ENCODE data around the gene MLLT10.

Gene MLLT10

DNA sequence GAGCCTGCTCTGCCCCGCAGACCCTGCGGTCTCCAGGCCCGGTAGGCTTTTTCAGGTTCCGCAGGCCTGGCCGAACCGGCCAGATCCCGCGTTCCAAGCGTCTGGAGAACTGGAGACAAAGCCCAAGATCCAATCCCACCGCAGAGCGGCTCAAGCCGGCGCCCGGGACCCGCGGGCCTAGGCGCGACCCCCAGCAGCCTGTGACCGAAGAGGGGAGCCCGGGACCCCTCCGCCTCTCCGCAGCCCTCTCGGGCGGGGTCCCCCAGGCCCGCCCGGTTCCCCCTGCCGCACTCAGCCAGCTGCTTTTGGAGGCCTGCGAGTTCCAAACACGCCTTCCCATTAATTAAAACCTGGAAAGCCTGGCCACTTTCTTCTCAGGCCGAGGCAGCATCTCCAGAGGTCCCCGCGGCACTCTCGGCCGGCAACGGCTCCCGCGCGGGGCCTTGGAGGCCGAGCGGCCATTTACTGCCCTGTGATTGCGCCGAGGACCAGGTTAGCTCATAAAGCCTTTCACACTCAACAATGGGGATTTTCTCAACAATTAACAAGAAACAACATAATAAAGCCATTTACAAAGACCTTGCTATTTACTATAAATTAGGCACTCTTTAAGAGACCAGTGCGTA lies 25.2 kb upstream of the MLLT10 start:
- no peak for DNase-seq (ENCODE audit: low read depth in 2 of 2)
- TF ChIP-seq CTCF (IDR thresholded peaks at IDR 0.05; ENCODE audit: low read depth, low read length): no peak
- H3K4me3 ChIP-seq (replicated peaks in 1 of 2; ENCODE audit: low read depth in 2 of 2, low read length in 2 of 2): no peak overlapping the region

DNA sequence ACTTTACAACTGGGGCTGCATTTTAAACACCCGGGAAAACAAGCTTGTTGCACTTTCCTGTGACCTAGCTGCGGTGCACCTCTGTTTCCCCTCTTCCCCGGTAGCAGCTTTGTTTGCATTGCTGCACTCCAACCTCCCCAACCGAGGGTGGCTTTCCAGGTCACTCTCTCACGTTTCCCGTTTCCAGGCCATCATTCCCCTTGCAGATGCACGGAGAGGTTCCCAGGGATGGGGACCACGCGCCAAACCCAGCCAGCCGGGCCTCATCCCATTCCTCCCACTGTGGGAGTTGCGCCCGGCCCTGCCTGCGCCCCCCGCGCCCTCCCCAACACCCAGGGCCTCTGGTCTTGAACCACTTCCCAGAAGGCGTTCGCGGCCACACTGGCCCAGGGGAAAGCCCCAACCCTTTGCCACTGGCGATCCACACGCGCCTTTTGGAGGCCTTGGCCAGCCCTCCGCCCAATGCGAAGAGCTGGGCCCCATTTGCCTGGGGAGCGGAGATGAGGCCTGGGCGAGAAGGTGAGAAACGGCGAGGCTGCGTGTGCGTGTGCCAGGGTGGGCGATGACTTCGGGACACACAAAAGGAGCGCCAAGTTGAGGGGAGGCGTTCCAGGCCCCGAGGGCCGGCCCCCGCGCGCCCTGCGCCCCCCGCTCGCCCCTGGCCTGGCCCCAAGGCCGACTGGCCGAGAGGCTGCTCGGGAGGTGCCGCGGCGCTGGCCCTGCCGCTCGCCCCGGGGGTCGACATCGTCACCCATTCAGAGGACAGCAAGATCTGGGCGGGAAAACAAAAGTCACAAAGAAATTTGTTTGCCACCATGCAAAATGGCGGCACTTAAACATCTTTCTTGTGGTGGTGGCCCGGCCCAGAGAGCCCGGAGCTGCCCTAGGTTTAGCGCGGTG lies 24.4 kb upstream of the MLLT10 start:
- no peak for DNase-seq (ENCODE audit: low read depth in 2 of 2)
- peak overlapping the region in 1 of 2 donors; percentile 28 for H3K4me3 ChIP-seq (replicated peaks in 1 of 2; ENCODE audit: low read depth in 2 of 2, low read length in 2 of 2)
- no peak for TF ChIP-seq CTCF (IDR thresholded peaks at IDR 0.05; ENCODE audit: low read depth, low read length)

- peak in 1 of 2 donors; percentile 36 for DNase-seq (ENCODE audit: low read depth in 2 of 2)
- TF ChIP-seq CTCF (IDR thresholded peaks at IDR 0.05; ENCODE audit: low read depth, low read length): no peak
- peak overlapping the region in 1 of 2 donors; percentile 28 for H3K4me3 ChIP-seq (replicated peaks in 1 of 2; ENCODE audit: low read depth in 2 of 2, low read length in 2 of 2)
Measured at GRCh38 chr10:21510241-21511094, 23.6 kb upstream of the MLLT10 start.

DNA sequence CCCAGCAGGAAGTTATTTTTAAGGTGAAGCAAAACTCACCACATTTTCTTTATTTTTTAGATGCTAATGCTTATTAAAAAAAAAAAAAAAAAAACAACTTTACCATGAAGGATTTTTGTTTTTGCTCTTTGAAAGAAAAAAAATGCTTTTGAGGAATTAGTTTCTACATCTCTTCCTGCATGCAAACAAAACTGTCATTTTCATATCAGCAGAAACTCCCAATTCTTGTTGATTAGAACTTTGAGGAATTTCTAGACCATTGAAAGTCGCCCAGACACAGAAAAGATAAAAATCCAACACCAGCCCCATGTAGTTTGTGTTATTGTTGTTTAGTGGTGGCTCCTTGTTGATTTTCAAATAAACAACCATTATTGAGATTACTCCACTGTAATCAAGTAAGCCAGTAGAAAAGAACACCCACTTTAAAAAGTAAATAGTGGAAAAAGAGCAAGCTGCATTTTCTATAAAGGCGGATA lies 22.9 kb upstream of the MLLT10 start:
- no peak overlapping the region for H3K4me3 ChIP-seq (replicated peaks in 1 of 2; ENCODE audit: low read depth in 2 of 2, low read length in 2 of 2)
- no peak for DNase-seq (ENCODE audit: low read depth in 2 of 2)
- TF ChIP-seq CTCF (IDR thresholded peaks at IDR 0.05; ENCODE audit: low read depth, low read length): no peak

DNA sequence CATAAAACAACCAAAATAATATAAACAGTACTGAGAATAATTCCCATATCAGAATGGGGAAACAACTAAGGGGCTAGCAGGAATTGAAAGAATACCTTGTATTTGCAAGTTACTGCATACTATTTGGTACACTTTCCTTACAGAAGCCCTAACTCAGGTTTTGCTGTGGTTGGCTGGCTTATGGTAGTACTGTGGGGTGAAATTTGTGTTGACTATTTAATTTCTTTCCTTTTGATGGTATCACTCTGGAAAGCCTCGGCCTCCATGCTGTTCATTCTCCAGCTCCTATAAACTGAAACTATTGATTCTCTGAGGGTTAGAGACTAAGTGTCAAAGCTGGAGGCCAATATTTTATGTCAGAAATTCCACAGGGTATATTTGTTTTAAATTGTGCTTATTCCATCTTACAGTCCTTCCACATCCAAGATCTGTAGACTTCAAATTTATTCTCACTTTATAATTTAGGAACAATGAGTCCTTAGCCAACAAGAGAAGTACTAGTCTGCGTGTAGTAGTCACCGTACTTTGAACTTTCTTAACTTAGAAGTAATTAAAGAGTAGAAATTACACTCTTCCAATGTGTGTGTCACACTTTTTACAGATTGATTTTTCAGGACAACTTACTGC lies 22.0 kb upstream of the MLLT10 start:
- TF ChIP-seq CTCF (IDR thresholded peaks at IDR 0.05; ENCODE audit: low read depth, low read length): no peak
- DNase-seq (ENCODE audit: low read depth in 2 of 2): no peak
- H3K4me3 ChIP-seq (replicated peaks in 1 of 2; ENCODE audit: low read depth in 2 of 2, low read length in 2 of 2): no peak overlapping the region

All from cardiac fibroblast (primary cell).